Measurements from ENCODE around the gene SLN.

SLN gene

DNA sequence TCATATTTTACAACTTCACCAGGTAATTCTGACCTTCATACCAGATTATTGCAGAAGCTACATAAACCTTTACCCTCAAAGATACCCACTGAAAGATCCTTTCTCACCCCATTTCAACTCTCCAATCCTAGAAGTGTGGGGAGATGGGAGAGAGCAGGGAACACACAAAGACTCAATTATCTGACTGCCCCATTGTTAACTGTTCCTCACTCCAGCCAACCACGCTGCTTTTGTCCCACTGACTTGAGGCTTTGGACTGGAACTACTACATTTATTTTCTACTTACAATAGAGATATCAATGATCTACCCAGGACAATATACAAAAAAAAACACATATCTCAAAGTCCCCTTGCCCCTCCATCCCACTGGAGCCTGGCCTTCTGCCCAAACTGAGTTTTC, 44.7 kb upstream of the SLN start:
- ChIA-PET CTCF (interaction anchor here (0.5 to 1.8 kb wide), 4 partner anchors 14 to 234 kb away, joined by 3 to 8 read pairs (median 6); no protein-coding TSS in a partner anchor), POLR2A (no interaction called here)
- Histone ChIP-seq H3K27ac (ENCODE audit: extremely low read depth, low read depth, low read length) (no peak overlapping the region), H3K36me3 (ENCODE audit: control insufficient read depth in 2 of 2, insufficient read depth in 1 of 2, low read length in 2 of 2) (no peaks in the 10 kb centered on the region), H3K4me1 (ENCODE audit: control insufficient read depth, insufficient read depth, low read length) (no peaks in the 10 kb centered on the region), H3K4me3 (ENCODE audit: low read depth, low read length) (no peak overlapping the region), H3K9me3 (ENCODE audit: control insufficient read depth, insufficient read depth, low read depth, low read length) (no peaks in the 10 kb centered on the region)
- no peak for TF ChIP-seq ZNF157 (tag by site-specific recombination; IDR thresholded peaks at IDR 0.05)

DNA sequence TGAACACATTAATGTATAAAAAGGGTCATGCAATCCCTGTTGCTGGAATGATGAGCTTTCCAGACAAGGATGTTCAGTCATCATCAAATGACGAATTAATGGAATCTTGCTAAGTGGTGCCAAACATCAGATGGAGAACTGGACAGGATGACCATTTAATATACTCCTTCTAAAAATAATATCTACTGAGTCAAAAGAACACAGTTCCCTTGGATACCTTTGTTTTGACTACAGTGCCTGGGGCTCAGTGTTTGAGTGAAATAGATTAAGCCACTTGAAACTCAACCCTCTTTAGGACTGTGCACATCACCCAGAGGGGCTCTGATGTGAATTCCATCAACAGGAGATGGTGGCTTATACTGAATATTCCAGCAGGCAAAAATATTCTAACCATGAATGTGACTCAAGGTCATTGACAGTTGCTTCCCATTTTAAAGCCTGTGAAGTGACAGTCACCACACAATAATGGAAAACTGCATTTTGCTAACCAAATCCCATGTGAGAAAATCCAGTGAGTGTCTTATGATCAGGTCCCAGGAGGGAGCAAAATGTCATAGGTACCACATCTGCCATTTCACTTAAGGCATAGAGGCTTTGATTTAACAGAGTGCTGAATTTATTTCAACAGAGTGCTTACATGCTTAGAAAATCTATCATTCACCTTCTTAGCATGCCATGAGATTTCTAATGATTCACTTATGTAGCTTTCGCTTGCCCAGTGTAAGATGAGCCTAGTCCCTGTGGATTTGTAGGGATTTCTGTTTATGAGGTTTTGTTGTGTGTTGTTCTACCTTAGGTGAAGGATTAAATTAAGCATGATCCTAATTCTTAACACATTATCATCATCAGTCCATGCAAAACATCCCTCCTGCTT, 41.3 kb upstream of the SLN start:
- Histone ChIP-seq H3K27ac (ENCODE audit: extremely low read depth, low read depth, low read length) (no peak overlapping the region), H3K9me3 (ENCODE audit: control insufficient read depth, insufficient read depth, low read depth, low read length) (no peaks in the 10 kb centered on the region), H3K4me1 (ENCODE audit: control insufficient read depth, insufficient read depth, low read length) (no peaks in the 10 kb centered on the region), H3K36me3 (ENCODE audit: control insufficient read depth in 2 of 2, insufficient read depth in 1 of 2, low read length in 2 of 2) (no peaks in the 10 kb centered on the region), H3K4me3 (ENCODE audit: low read depth, low read length) (no peak overlapping the region)
- CTCF ChIA-PET, result interaction anchor here (0.6 to 2.4 kb wide), 3 partner anchors 11 to 18 kb away, joined by 3 to 7 read pairs (median 4); no protein-coding TSS in a partner anchor
- TF ChIP-seq MEIS1 (CRISPR knock-in tag; IDR thresholded peaks at IDR 0.05; ENCODE audit: borderline replicate concordance), result no peak
- no peak for TF ChIP-seq ZBTB8A (tag by site-specific recombination; IDR thresholded peaks at IDR 0.05)
- TF ChIP-seq, protein P1, sequence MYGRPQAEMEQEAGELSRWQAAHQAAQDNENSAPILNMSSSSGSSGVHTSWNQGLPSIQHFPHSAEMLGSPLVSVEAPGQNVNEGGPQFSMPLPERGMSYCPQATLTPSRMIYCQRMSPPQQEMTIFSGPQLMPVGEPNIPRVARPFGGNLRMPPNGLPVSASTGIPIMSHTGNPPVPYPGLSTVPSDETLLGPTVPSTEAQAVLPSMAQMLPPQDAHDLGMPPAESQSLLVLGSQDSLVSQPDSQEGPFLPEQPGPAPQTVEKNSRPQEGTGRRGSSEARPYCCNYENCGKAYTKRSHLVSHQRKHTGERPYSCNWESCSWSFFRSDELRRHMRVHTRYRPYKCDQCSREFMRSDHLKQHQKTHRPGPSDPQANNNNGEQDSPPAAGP (tag by site-specific recombination; IDR thresholded peaks at IDR 0.05), result no peak
- no peak for TF ChIP-seq ZNF785 (tag by site-specific recombination; IDR thresholded peaks at IDR 0.05)
- TF ChIP-seq ZNF138 (tag by site-specific recombination; IDR thresholded peaks at IDR 0.05; ENCODE audit: borderline replicate concordance), result no peak
- TF ChIP-seq ZNF350 (tag by site-specific recombination; IDR thresholded peaks at IDR 0.05), result no peak
- TF ChIP-seq, protein P2, sequence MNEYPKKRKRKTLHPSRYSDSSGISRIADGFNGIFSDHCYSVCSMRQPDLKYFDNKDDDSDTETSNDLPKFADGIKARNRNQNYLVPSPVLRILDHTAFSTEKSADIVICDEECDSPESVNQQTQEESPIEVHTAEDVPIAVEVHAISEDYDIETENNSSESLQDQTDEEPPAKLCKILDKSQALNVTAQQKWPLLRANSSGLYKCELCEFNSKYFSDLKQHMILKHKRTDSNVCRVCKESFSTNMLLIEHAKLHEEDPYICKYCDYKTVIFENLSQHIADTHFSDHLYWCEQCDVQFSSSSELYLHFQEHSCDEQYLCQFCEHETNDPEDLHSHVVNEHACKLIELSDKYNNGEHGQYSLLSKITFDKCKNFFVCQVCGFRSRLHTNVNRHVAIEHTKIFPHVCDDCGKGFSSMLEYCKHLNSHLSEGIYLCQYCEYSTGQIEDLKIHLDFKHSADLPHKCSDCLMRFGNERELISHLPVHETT (tag by site-specific recombination; IDR thresholded peaks at IDR 0.05), result no peak
- POLR2A ChIA-PET, result no interaction called here

DNA sequence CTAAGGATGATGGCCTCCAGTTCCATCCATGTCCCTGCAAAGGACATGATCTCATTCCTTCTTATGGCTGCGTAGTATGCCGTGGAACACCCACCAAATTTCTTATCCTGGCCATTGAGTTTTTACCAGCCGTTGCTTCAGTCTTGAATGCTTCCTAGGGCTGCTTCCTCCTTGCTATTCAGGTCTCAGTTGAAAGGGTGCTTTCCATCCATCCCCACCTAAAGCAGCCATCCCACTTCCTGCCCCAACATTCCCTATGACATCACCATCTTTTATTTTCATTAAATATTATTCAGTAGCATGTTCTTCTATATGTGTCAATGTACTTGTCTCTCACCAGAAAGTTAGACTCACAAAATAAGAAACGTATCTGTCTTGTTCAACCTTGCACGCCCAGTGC, 40.7 kb upstream of the SLN start:
- Histone ChIP-seq H3K27ac (ENCODE audit: extremely low read depth, low read depth, low read length) (no peak overlapping the region), H3K9me3 (ENCODE audit: control insufficient read depth, insufficient read depth, low read depth, low read length) (no peaks in the 10 kb centered on the region), H3K36me3 (ENCODE audit: control insufficient read depth in 2 of 2, insufficient read depth in 1 of 2, low read length in 2 of 2) (no peaks in the 10 kb centered on the region), H3K4me3 (ENCODE audit: low read depth, low read length) (no peak overlapping the region), H3K4me1 (ENCODE audit: control insufficient read depth, insufficient read depth, low read length) (no peaks in the 10 kb centered on the region)
- POLR2A ChIA-PET, result no interaction called here
- CTCF ChIA-PET, result interaction anchor here (0.7 to 2.4 kb wide), 3 partner anchors 11 to 77 kb away, joined by 3 to 7 read pairs (median 4); no protein-coding TSS in a partner anchor
- no peak for TF ChIP-seq ZNF830 (tag by site-specific recombination; IDR thresholded peaks at IDR 0.05; ENCODE audit: low read depth)
- TF ChIP-seq, protein P3, sequence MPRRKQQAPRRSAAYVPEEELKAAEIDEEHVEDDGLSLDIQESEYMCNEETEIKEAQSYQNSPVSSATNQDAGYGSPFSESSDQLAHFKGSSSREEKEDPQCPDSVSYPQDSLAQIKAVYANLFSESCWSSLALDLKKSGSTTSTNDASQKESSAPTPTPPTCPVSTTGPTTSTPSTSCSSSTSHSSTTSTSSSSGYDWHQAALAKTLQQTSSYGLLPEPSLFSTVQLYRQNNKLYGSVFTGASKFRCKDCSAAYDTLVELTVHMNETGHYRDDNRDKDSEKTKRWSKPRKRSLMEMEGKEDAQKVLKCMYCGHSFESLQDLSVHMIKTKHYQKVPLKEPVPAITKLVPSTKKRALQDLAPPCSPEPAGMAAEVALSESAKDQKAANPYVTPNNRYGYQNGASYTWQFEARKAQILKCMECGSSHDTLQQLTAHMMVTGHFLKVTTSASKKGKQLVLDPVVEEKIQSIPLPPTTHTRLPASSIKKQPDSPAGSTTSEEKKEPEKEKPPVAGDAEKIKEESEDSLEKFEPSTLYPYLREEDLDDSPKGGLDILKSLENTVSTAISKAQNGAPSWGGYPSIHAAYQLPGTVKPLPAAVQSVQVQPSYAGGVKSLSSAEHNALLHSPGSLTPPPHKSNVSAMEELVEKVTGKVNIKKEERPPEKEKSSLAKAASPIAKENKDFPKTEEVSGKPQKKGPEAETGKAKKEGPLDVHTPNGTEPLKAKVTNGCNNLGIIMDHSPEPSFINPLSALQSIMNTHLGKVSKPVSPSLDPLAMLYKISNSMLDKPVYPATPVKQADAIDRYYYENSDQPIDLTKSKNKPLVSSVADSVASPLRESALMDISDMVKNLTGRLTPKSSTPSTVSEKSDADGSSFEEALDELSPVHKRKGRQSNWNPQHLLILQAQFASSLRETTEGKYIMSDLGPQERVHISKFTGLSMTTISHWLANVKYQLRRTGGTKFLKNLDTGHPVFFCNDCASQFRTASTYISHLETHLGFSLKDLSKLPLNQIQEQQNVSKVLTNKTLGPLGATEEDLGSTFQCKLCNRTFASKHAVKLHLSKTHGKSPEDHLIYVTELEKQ (tag by site-specific recombination; IDR thresholded peaks at IDR 0.05; ENCODE audit: borderline replicate concordance), result no peak
- no peak for TF ChIP-seq ZNF701 (tag by site-specific recombination; IDR thresholded peaks at IDR 0.05)
- no peak for TF ChIP-seq ZNF23 (tag by site-specific recombination; IDR thresholded peaks at IDR 0.05; ENCODE audit: borderline replicate concordance)
- TF ChIP-seq, protein P4, sequence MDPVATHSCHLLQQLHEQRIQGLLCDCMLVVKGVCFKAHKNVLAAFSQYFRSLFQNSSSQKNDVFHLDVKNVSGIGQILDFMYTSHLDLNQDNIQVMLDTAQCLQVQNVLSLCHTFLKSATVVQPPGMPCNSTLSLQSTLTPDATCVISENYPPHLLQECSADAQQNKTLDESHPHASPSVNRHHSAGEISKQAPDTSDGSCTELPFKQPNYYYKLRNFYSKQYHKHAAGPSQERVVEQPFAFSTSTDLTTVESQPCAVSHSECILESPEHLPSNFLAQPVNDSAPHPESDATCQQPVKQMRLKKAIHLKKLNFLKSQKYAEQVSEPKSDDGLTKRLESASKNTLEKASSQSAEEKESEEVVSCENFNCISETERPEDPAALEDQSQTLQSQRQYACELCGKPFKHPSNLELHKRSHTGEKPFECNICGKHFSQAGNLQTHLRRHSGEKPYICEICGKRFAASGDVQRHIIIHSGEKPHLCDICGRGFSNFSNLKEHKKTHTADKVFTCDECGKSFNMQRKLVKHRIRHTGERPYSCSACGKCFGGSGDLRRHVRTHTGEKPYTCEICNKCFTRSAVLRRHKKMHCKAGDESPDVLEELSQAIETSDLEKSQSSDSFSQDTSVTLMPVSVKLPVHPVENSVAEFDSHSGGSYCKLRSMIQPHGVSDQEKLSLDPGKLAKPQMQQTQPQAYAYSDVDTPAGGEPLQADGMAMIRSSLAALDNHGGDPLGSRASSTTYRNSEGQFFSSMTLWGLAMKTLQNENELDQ (tag by site-specific recombination; IDR thresholded peaks at IDR 0.05; ENCODE audit: low read depth), result no peak
- TF ChIP-seq SCRT2 (tag by site-specific recombination; IDR thresholded peaks at IDR 0.05), result no peak
- TF ChIP-seq, protein P5, sequence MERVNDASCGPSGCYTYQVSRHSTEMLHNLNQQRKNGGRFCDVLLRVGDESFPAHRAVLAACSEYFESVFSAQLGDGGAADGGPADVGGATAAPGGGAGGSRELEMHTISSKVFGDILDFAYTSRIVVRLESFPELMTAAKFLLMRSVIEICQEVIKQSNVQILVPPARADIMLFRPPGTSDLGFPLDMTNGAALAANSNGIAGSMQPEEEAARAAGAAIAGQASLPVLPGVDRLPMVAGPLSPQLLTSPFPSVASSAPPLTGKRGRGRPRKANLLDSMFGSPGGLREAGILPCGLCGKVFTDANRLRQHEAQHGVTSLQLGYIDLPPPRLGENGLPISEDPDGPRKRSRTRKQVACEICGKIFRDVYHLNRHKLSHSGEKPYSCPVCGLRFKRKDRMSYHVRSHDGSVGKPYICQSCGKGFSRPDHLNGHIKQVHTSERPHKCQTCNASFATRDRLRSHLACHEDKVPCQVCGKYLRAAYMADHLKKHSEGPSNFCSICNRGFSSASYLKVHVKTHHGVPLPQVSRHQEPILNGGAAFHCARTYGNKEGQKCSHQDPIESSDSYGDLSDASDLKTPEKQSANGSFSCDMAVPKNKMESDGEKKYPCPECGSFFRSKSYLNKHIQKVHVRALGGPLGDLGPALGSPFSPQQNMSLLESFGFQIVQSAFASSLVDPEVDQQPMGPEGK (tag by site-specific recombination; IDR thresholded peaks at IDR 0.05), result no peak
- TF ChIP-seq ZNF501 (tag by site-specific recombination; IDR thresholded peaks at IDR 0.05), result no peak
- TF ChIP-seq GLIS1 (tag by site-specific recombination; IDR thresholded peaks at IDR 0.05), result no peak
- no peak for TF ChIP-seq REPIN1 (tag by site-specific recombination; IDR thresholded peaks at IDR 0.05; ENCODE audit: low read depth)
- TF ChIP-seq ZNF211 (tag by site-specific recombination; IDR thresholded peaks at IDR 0.05; ENCODE audit: low read depth), result no peak
- no peak for TF ChIP-seq ZNF560 (tag by site-specific recombination; IDR thresholded peaks at IDR 0.05; ENCODE audit: borderline replicate concordance)

All from HEK293 (cell line).